ENCODE measurements around the gene IL12B.
"Not testable (repeated sequence)": the region's sequence is repeated elsewhere in the genome, so short reads cannot be mapped to it uniquely, and the experiment has no call there.

Gene IL12B

GRCh38 chr5:159290741-159291140, 39.5 kb downstream of the IL12B start:
- peak; percentile 52 for DNase-seq

- no peak for DNase-seq
These were observed 43.8 kb downstream of the IL12B start for GRCh38 chr5:159286420-159287035.

GRCh38 chr5:159274676-159275075, 55.6 kb downstream of the IL12B start:
- DNase-seq, result no peak

- DNase-seq, result no peak
These were observed 56.4 kb downstream of the IL12B start for GRCh38 chr5:159273923-159274322.

- DNase-seq, result no peak
These were observed 60.6 kb downstream of the IL12B start for GRCh38 chr5:159269723-159270122.

- not testable (repeated sequence) for DNase-seq
These were observed 63.5 kb downstream of the IL12B start for GRCh38 chr5:159266764-159267163.

Measured in islet precursor cell (in vitro differentiated cells).